ENCODE data around the gene OLA1. TPM values are rescaled to one million over a fixed set of nuclear protein-coding genes. Genes with fewer than 3 reads are reported as not detected.
A peak's percentile ranks its signal among the peaks of the same experiment; 100 is the strongest.

OLA1 gene
- total and polyA plus RNA-seq, 9 of the 15 experiments (the other 6 are each of a cell fraction or from before 2014, with no cell fraction given), result 208 to 353 (median 225) TPM

GRCh38 chr2:174035981-174036742 is 212.2 kb downstream of the OLA1 start (continued):
- no peak for TF ChIP-seq ARID4B (CRISPR knock-in tag; IDR thresholded peaks at IDR 0.05)
- TF ChIP-seq CGGBP1 (CRISPR knock-in tag; IDR thresholded peaks at IDR 0.05), result no peak
- TF ChIP-seq ZNF778 (CRISPR knock-in tag; IDR thresholded peaks at IDR 0.05), result no peak
- TF ChIP-seq ZNF143 (CRISPR knock-in tag; IDR thresholded peaks at IDR 0.05), result no peak
- TF ChIP-seq MYC (IDR thresholded peaks at IDR 0.05; ENCODE audit: low read depth, low read length), result no peak
- no peak for TF ChIP-seq MYC (CRISPR knock-in tag; IDR thresholded peaks at IDR 0.05; ENCODE audit: borderline replicate concordance, low read depth)
- TF ChIP-seq DEAF1 (CRISPR knock-in tag; IDR thresholded peaks at IDR 0.05), result no peak
- TF ChIP-seq VEZF1 (CRISPR knock-in tag; IDR thresholded peaks at IDR 0.05), result peak; percentile 49
- peak; percentile 20; the same call in 1 of the 2 replicates for TF ChIP-seq GMEB1 (CRISPR knock-in tag; IDR thresholded peaks at IDR 0.05)
- TF ChIP-seq RB1 (IDR thresholded peaks at IDR 0.05; ENCODE audit: low read depth), result no peak
- TF ChIP-seq ZNF263 (CRISPR knock-in tag; IDR thresholded peaks at IDR 0.05; ENCODE audit: borderline replicate concordance), result peak; percentile 73; the same call in 1 of the 2 replicates
- TF ChIP-seq IRF2 (CRISPR knock-in tag; IDR thresholded peaks at IDR 0.05), result no peak
- 0 out of 2 replicates have a peak, but pooled peaks have one; percentile 32 for TF ChIP-seq NR2C1 (IDR thresholded peaks at IDR 0.05)
- 0 out of 2 replicates have a peak, but pooled peaks have one; percentile 20 for TF ChIP-seq NR2C1 (tag; IDR thresholded peaks at IDR 0.05)
- 0 out of 2 replicates have a peak, but pooled peaks have one; percentile 35 for TF ChIP-seq NFRKB (IDR thresholded peaks at IDR 0.05; ENCODE audit: low read depth)
- no peak for TF ChIP-seq SIX5 (IDR thresholded peaks at IDR 0.05; ENCODE audit: borderline replicate concordance in 1 of 2, insufficient read depth in 1 of 2, low read depth in 1 of 2, low read length in 2 of 2)
- no peak for TF ChIP-seq PML (IDR thresholded peaks at IDR 0.05; ENCODE audit: low read length)
- TF ChIP-seq MBD2 (IDR thresholded peaks at IDR 0.05; ENCODE audit: borderline replicate concordance, low read depth), result no peak
- TF ChIP-seq KAT2B (IDR thresholded peaks at IDR 0.05; ENCODE audit: low read depth, low read length), result no peak

Measured in K562 (cell line).